Heart left ventricle (tissue), 13 donors: ENCODE measurements around the gene TRAPPC3L.

ENCODE experiments used
- POLR2A ChIP-seq, 2 donors: fragments of 450-650 bp; IDR thresholded peaks; one replicate each; pipeline ENCODE4 v1.6.1; 2017; ENCODE audit warnings: antibody characterized with exemption in 2 of 2, mild to moderate bottlenecking in 2 of 2, moderate library complexity in 2 of 2
- TF ChIP-seq, protein P1 (sequence below), 12 donors: fragments of 200-600 bp; sonication (generic) in 4 of 12; IDR thresholded peaks; one replicate each; pipeline versions ENCODE4 v1.5.0 to v1.8.0; 2018 to 2022; ENCODE audit warnings: antibody characterized with exemption in 12 of 12, mild to moderate bottlenecking in 5 of 12
- donor health status: ischemic (EF 13 %, LVEDD 7.1; RV severe dilation, severe dysfunction).
- donor health status: DM: no; HTN: yes; CAD: no.
- donor health status: DM: no; HTN: no; CAD: no.
- donor health status: ischemic (EF 25% LVEDD 6.9; RV normal size, moderate dysfunction).
- donor health status: ischemic (EF 25% LVEDD 5.7; RV mildly dilated, moderate dysfunction).
- donor health status: ischemic (EF 35%, LVEDD 5.7; RV mildly dilated, moderate dysfunction).
- donor health status: nonischemic (EF 11% LVEDD 7.7; RV severe dilation, severe dysfunction).
- donor health status: DM: yes; HTN: yes; CAD: no.
- donor health status: PGD.
- donor health status: ischemic (EF 29% LVEDD 5.4; RV normal size, mild dysfunction).
- donor health status: nonischemic (EF 23%, LVEDD 6.1; RV moderate dilation, normal function).

DNA sequence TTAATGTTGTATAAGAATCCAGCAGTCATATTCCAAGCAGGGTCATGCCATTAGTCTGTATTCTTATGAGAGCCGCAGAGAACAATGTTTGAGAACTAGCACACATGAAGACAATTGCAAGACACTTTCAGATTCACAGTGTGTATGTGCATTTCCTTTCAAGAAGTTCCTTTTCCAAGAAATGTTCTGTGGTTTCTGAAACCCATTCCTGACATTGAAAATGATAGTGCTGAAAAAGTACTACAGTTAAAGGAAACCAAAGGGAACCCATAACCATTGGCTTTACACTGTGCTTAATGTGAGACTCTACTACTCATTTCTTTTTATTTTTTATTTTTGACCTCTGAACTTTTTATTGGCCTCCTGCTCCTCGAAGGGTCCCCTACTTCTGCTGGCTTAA, 88.6 kb downstream of the TRAPPC3L start:
- TF ChIP-seq, protein P1, sequence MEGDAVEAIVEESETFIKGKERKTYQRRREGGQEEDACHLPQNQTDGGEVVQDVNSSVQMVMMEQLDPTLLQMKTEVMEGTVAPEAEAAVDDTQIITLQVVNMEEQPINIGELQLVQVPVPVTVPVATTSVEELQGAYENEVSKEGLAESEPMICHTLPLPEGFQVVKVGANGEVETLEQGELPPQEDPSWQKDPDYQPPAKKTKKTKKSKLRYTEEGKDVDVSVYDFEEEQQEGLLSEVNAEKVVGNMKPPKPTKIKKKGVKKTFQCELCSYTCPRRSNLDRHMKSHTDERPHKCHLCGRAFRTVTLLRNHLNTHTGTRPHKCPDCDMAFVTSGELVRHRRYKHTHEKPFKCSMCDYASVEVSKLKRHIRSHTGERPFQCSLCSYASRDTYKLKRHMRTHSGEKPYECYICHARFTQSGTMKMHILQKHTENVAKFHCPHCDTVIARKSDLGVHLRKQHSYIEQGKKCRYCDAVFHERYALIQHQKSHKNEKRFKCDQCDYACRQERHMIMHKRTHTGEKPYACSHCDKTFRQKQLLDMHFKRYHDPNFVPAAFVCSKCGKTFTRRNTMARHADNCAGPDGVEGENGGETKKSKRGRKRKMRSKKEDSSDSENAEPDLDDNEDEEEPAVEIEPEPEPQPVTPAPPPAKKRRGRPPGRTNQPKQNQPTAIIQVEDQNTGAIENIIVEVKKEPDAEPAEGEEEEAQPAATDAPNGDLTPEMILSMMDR (IDR thresholded peaks at IDR 0.05): no peak
- TF ChIP-seq POLR2A (IDR thresholded peaks at IDR 0.05): no peak
